GM12878 (cell line): ENCODE data around the gene SLAMF8.

ENCODE experiments used
- ATF2 ChIP-seq: IDR thresholded peaks from 2 replicates; pipeline ENCODE4 v1.6.1; 2012; ENCODE audit warnings: low read length, inconsistent platforms
- CTCF ChIP-seq, 3 experiments: IDR thresholded peaks in 2 of 3; conservative IDR thresholded peaks in 1 of 3; 2 replicates each; pipeline ENCODE4 v1.5.1; 2011; ENCODE audit warnings: low read depth in 3 of 3, low read length in 3 of 3, mild to moderate bottlenecking in 3 of 3, control low read depth in 2 of 3, moderate library complexity in 2 of 3, inconsistent platforms in 1 of 3, mixed read lengths in 1 of 3; ENCODE audit not compliant: control insufficient read depth in 2 of 3, insufficient read depth in 1 of 3; ENCODE audit errors: extremely low read depth in 1 of 3
- MYC ChIP-seq: IDR thresholded peaks from 2 replicates; pipeline ENCODE4 v1.6.1; 2011; ENCODE audit warnings: mild to moderate bottlenecking, low read length, moderate library complexity, inconsistent platforms; ENCODE audit not compliant: insufficient read depth, insufficient replicate concordance, insufficient read length, severe bottlenecking
- SUZ12 ChIP-seq: fragments of 200-600 bp; sonication (generic); IDR thresholded peaks from one replicate; pipeline ENCODE4 v1.6.1; 2018; ENCODE audit warnings: antibody characterized with exemption, mild to moderate bottlenecking; ENCODE audit not compliant: unreplicated experiment
- ZSCAN29 ChIP-seq: fragments of 450-650 bp; IDR thresholded peaks from 2 replicates; pipeline ENCODE4 v1.6.1; 2017; ENCODE audit warnings: mild to moderate bottlenecking, moderate library complexity

GRCh38 chr1:159829273-159829634 lies 2.6 kb downstream of the SLAMF8 start:
- TF ChIP-seq SUZ12 (no peak), MYC (no peak), ZSCAN29 (no peak), CTCF (IDR thresholded peaks at IDR 0.05 in 2 of 3, conservative IDR thresholded peaks at IDR 0.05 in 1 of 3; ENCODE audit: control insufficient read depth in 2 of 3, extremely low read depth in 1 of 3, insufficient read depth in 1 of 3, low read depth in 3 of 3, low read length in 3 of 3) (peak; percentile 46 to 71 (median 66)), ATF2 (no peak)
